K562 (cell line): ENCODE measurements around the gene ATXN1L. TPM values are rescaled to one million over a fixed set of nuclear protein-coding genes. Genes with fewer than 3 reads are reported as not detected.

Source experiments
- ATAC-seq: fragments of 200-7000 bp; cut with Tn5 transposase; 3 replicates; pipeline ENCODE4 v1.9.1; 2020; ENCODE audit warnings: moderate library complexity
- BruUV-seq: library from RNA; stranded (reverse); fragments of 400-500 nt; replicated peaks from 2 replicates; lab custom pipeline; 2021; lab: Mats Ljungman, UMichigan
- CTCF ChIA-PET: fragments of 300-600 bp; formaldehyde crosslinking; extraction: SDS; loops from one replicate; lab custom pipeline; 2021; ENCODE audit warnings: low intra/inter-chr PET ratio; lab: Yijun Ruan, JAX
- POLR2A ChIA-PET: fragments of 300-600, 350-650 bp; sonication (Branson Sonifier 250); formaldehyde crosslinking; extraction: SDS; loops from one replicate; lab custom pipeline; 2021; ENCODE audit warnings: antibody characterized with exemption, inconsistent platforms; lab: Yijun Ruan, JAX
- DNase-seq, 4 experiments: peaks; one replicate each; pipeline versions ENCODE4 v3.0.0 to v3.0.0-alpha.2; 2011 to 2018; ENCODE audit warnings: low spot score in 3 of 4, mixed read lengths in 3 of 4; ENCODE audit errors: extremely low read depth in 1 of 4
- FAIRE-seq: peaks from 2 replicates; lab custom pipeline; 2011; peaks lifted over from hg19 to GRCh38; lab: Jason Lieb, UNC
- H2AFZ ChIP-seq: 2 replicates; pipeline ENCODE4 v1.6.0; 2011; ENCODE audit warnings: low read depth, low read length, control low read depth, inconsistent platforms
- H3K27ac ChIP-seq: fragments of 200-600 bp; 3 replicates; pipeline ENCODE4 v1.8.0; 2011; ENCODE audit warnings: low read depth, mild to moderate bottlenecking, control low read depth, inconsistent platforms, low read length, moderate library complexity, mixed read lengths; ENCODE audit errors: extremely low read depth
- H3K27me3 ChIP-seq, 2 experiments: fragments of 300-600 bp in 1 of 2; 2 replicates in 1 of 2; 3 replicates in 1 of 2; pipeline versions ENCODE4 v1.6.0 to v1.8.0; 2011; ENCODE audit warnings: inconsistent platforms in 2 of 2, low read length in 2 of 2, mild to moderate bottlenecking in 1 of 2, mixed read lengths in 1 of 2, moderate library complexity in 1 of 2; ENCODE audit not compliant: control insufficient read depth in 2 of 2, insufficient read depth in 2 of 2
- H3K36me3 ChIP-seq: fragments of 300-600 bp; 3 replicates; pipeline ENCODE4 v1.8.0; 2011; ENCODE audit warnings: mild to moderate bottlenecking, low read length, inconsistent platforms; ENCODE audit not compliant: control insufficient read depth, insufficient read depth
- H3K4me1 ChIP-seq, 2 experiments: fragments of 200-600 bp in 1 of 2; replicated peaks in 1 of 2; 2 replicates in 1 of 2; 3 replicates in 1 of 2; pipeline versions ENCODE4 v1.5.1 to v1.8.0; 2011; ENCODE audit warnings: inconsistent platforms in 2 of 2, low read length in 2 of 2, mild to moderate bottlenecking in 1 of 2, mixed read lengths in 1 of 2, moderate library complexity in 1 of 2; ENCODE audit not compliant: control insufficient read depth in 2 of 2, insufficient read depth in 2 of 2
- H3K4me2 ChIP-seq: 2 replicates; pipeline ENCODE4 v1.6.1; 2011; ENCODE audit warnings: low read length, control low read depth, inconsistent platforms, mixed read lengths; ENCODE audit not compliant: insufficient read depth
- H3K4me3 ChIP-seq: fragments of 200-600 bp; sonication (generic), shearing (Covaris generic); 2 replicates; pipeline ENCODE4 v1.5.1; 2016; ENCODE audit warnings: control low read depth, inconsistent platforms
- H3K79me2 ChIP-seq: fragments of 200-600 bp; 3 replicates; pipeline ENCODE4 v1.8.0; 2011; ENCODE audit warnings: low read length, inconsistent platforms; ENCODE audit not compliant: control insufficient read depth, insufficient read depth
- H3K9ac ChIP-seq, 2 experiments: 2 replicates each; pipeline versions ENCODE4 v1.6.0 to v1.6.1; 2011; ENCODE audit warnings: low read depth in 2 of 2, low read length in 2 of 2, control low read depth in 1 of 2, inconsistent platforms in 1 of 2, mild to moderate bottlenecking in 1 of 2, mixed read lengths in 1 of 2; ENCODE audit not compliant: insufficient read depth in 1 of 2
- H3K9me1 ChIP-seq: one replicate; pipeline ENCODE4 v1.6.0; 2011; ENCODE audit warnings: inconsistent platforms, mild to moderate bottlenecking, low read length, moderate library complexity; ENCODE audit not compliant: control insufficient read depth, insufficient read depth
- H3K9me3 ChIP-seq: replicated peaks from 2 replicates; pipeline ENCODE4 v1.5.1; 2011; ENCODE audit warnings: low read depth, low read length, inconsistent platforms; ENCODE audit not compliant: control insufficient read depth, insufficient read depth
- H4K20me1 ChIP-seq: replicated peaks from 2 replicates; pipeline ENCODE4 v1.6.1; 2011; ENCODE audit warnings: low read length, inconsistent platforms, mixed read lengths; ENCODE audit not compliant: control insufficient read depth, insufficient read depth
- CREB1 ChIP-seq, 2 experiments: sonication (generic) in 1 of 2; formaldehyde crosslinking in 1 of 2; IDR thresholded peaks; 2 replicates each; pipeline versions ENCODE4 v1.6.1 to v1.8.0; 2012 to 2022; ENCODE audit warnings: inconsistent platforms in 1 of 2, mild to moderate bottlenecking in 1 of 2, missing genetic modification reagents in 1 of 2, moderate library complexity in 1 of 2
- CXXC5 ChIP-seq: fragments of 250-450 bp; sonication (Bioruptor Pico); IDR thresholded peaks from 2 replicates; pipeline ENCODE4 v1.8.0; 2022; ENCODE audit warnings: inconsistent platforms, mild to moderate bottlenecking, moderate library complexity
- DIDO1 ChIP-seq: fragments of 450-650 bp; IDR thresholded peaks from 2 replicates; pipeline ENCODE4 v1.6.1; 2016; ENCODE audit warnings: low read depth, missing biosample characterization, missing genetic modification characterization
- DNMT1 ChIP-seq: fragments of 450-650 bp; IDR thresholded peaks from 2 replicates; pipeline ENCODE4 v1.6.1; 2016; ENCODE audit warnings: antibody characterized with exemption, mild to moderate bottlenecking
- ETS1 ChIP-seq: conservative IDR thresholded peaks from 2 replicates; pipeline ENCODE4 v1.6.1; 2011; ENCODE audit warnings: low read depth, mild to moderate bottlenecking, low read length; ENCODE audit not compliant: control insufficient read depth
- FOSL1 ChIP-seq: fragments of 200-800 bp; sonication (Bioruptor generic); conservative IDR thresholded peaks from 2 replicates; pipeline ENCODE4 v1.6.1; 2016; ENCODE audit warnings: missing genetic modification characterization, missing compliant biosample characterization
- GTF2A2 ChIP-seq: IDR thresholded peaks from 2 replicates; pipeline ENCODE4 v1.6.1; 2016; ENCODE audit warnings: mild to moderate bottlenecking, missing genetic modification characterization, missing compliant biosample characterization
- KLF6 ChIP-seq: fragments of 250-450 bp; sonication (Bioruptor Pico); IDR thresholded peaks from 2 replicates; pipeline ENCODE4 v1.4.0; 2020; ENCODE audit warnings: mild to moderate bottlenecking, moderate library complexity, borderline replicate concordance
- L3MBTL2 ChIP-seq: fragments of 450-650 bp; IDR thresholded peaks from 2 replicates; pipeline ENCODE4 v1.6.1; 2016; ENCODE audit warnings: mild to moderate bottlenecking, moderate library complexity
- MYBL2 ChIP-seq, 2 experiments: fragments of 450-650 bp in 1 of 2; sonication (generic) in 1 of 2; formaldehyde crosslinking in 1 of 2; IDR thresholded peaks; 2 replicates each; pipeline versions ENCODE4 v1.6.1 to v1.8.1; 2017 to 2022; ENCODE audit warnings: borderline replicate concordance in 1 of 2, inconsistent platforms in 1 of 2, low read depth in 1 of 2, mild to moderate bottlenecking in 1 of 2, missing genetic modification reagents in 1 of 2, moderate library complexity in 1 of 2
- MYC ChIP-seq, 2 experiments: fragments of 250-450 bp in 1 of 2; sonication (Bioruptor Pico) in 1 of 2; IDR thresholded peaks; 2 replicates each; pipeline versions ENCODE4 v1.5.1 to v1.6.1; 2012 to 2021; ENCODE audit warnings: low read depth in 2 of 2, borderline replicate concordance in 1 of 2, improper control_type of control experiment in 1 of 2, low read length in 1 of 2, mild to moderate bottlenecking in 1 of 2, moderate library complexity in 1 of 2
- NCOR1 ChIP-seq: fragments of 450-650 bp; IDR thresholded peaks from 2 replicates; pipeline ENCODE4 v1.6.1; 2016; ENCODE audit warnings: mild to moderate bottlenecking, moderate library complexity
- NEUROD1 ChIP-seq: fragments of 150-350 bp; IDR thresholded peaks from 2 replicates; pipeline ENCODE4 v1.6.1; 2014; ENCODE audit warnings: borderline replicate concordance, low read length, low read depth; ENCODE audit not compliant: partially characterized antibody
- NFRKB ChIP-seq: fragments of 450-650 bp; IDR thresholded peaks from 2 replicates; pipeline ENCODE4 v1.6.1; 2016; ENCODE audit warnings: low read depth
- NR2C2 ChIP-seq, 2 experiments: fragments of 200-800 bp in 1 of 2; sonication (Bioruptor generic) in 1 of 2; sonication (generic) in 1 of 2; formaldehyde crosslinking in 1 of 2; IDR thresholded peaks; 2 replicates each; pipeline versions ENCODE4 v1.6.1 to v1.8.0; 2016 to 2022; ENCODE audit warnings: mild to moderate bottlenecking in 1 of 2, missing compliant biosample characterization in 1 of 2, missing genetic modification characterization in 1 of 2, missing genetic modification reagents in 1 of 2
- TAF1 ChIP-seq: IDR thresholded peaks from 2 replicates; pipeline ENCODE4 v1.6.1; 2011; ENCODE audit warnings: mild to moderate bottlenecking, low read length, moderate library complexity; ENCODE audit not compliant: insufficient read depth, control insufficient read depth, severe bottlenecking; ENCODE audit errors: extremely low read depth
- XRCC4 ChIP-seq: IDR thresholded peaks from one replicate; pipeline ENCODE4 v1.6.1; 2011; ENCODE audit not compliant: insufficient read depth, insufficient read length; ENCODE audit errors: extremely low read depth
- ZBTB7A ChIP-seq: IDR thresholded peaks from 2 replicates; pipeline ENCODE4 v1.6.1; 2011; ENCODE audit warnings: low read depth, mild to moderate bottlenecking, low read length, moderate library complexity, borderline replicate concordance; ENCODE audit not compliant: control insufficient read depth
- WGBS: fragments of 100-300 bp; shearing (Covaris generic); methylation state at CpG from one replicate; pipeline ENCODE4 v1.1.6; 2016; ENCODE audit warnings: low coverage, mixed read lengths; ENCODE audit not compliant: insufficient coverage; ENCODE audit errors: missing lambda C conversion rate; 5-methylcytosine and 5-hydroxymethylcytosine counted together
- in situ Hi-C: fragments of 300-500 bp; cut with MboI; formaldehyde crosslinking; loops from 4 replicates; pipeline ENCODE4 v1.15.0; 2018; ENCODE audit warnings: inconsistent platforms, mixed read lengths
- intact Hi-C: fragments of 100-400 bp; cut with micrococcal nuclease; formaldehyde crosslinking; loops from 2 replicates; pipeline ENCODE4 v1.14.2; 2022
- polyA plus RNA-seq, 8 experiments: library from polyadenylated mRNA; depleted of rRNA in 4 of 8; stranded (reverse) in 5 of 8; unstranded in 3 of 8; fragments of >200 nt; fragmentation: Nextera tagmentation in 2 of 8; fragmentation: Illumina TruSeq in 1 of 8; extraction: Ambion mirVana in 2 of 8; extraction: Trizol in 1 of 8; gene quantifications; 2 replicates each; pipeline versions ENCODE4 v1.2.1 to v1.2.3, GENCODE V29; 2011 to 2014; ENCODE audit warnings: inconsistent platforms in 1 of 8, missing spikeins in 1 of 8
- total RNA-seq, 7 experiments: library from RNA; depleted of rRNA in 6 of 7; stranded (reverse); fragments of >200 nt in 6 of 7; fragmentation: Illumina TruSeq in 2 of 7; extraction: Trizol in 2 of 7; gene quantifications; 2 replicates each; pipeline versions ENCODE4 v1.2.1 to v1.2.3, GENCODE V29; 2011 to 2021; ENCODE audit warnings: low replicate concordance in 1 of 7

Gene ATXN1L
- total and polyA plus RNA-seq, 9 of the 15 experiments (the other 6 are each of a cell fraction or from before 2014, with no cell fraction given), result 1.4 to 11.3 (median 9.3) TPM

DNA sequence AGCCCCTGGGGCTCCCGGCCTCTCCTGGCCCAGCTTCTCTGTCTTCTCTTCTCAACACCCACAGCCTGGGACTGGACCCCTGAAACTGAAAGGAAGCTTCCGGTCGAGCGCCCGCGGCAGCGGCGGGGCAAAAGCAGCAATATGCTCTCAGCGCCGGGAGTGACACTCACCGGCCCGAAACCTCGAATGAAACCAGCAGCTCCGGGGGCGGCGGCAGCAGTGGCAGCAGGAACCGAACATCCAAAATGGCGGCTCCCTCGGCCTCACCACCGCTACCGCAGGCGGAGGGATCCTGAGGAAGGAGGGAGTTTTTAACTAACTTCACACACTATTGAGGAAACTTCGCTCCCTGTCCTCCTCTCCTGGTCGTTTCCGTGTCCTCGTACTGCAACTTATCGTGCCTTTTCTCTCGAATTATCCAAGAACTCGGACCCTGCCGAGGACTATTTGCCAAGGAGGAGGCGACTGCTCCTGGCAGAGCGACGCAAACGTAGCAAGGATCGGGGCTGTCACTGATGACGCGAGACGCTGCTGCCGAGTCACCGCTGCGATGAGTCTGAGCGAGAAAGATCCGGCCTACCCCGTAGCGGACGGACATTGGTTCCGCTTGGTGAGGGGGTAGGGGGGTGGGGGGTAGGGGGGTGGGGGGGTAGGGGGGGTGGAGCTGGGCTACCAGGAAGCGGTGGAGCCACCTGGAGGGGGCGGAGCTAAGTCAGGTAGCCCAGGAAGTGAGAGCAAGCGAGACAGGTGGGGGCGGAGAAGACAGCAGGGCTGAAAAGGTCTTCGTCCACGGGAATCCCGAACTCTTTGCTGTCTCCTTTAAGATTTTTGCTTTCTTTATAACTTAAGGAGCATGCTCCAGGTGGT, 37.0 kb upstream of the ATXN1L start, which contains the start of gene AP1G1:
TSS of gene AP1G1 (minus strand) at position 242 of the 867 bp plus-strand sequence. CDS start 19,355 bp downstream, outside the sequence.
- POLR2A ChIA-PET, result interaction anchor here (0.5 to 3.3 kb wide), 19 partner anchors 8 to 398 kb away, joined by 3 to 25 read pairs (median 3); no protein-coding TSS in a partner anchor
- peak; percentile 96 to 98 (median 97) for DNase-seq
- no peaks in the 10 kb centered on the region for H3K9me3 ChIP-seq
- peak; percentile 95 for FAIRE-seq
- peak within 1 kb of the TSS; percentile 96 to 99 for H3K9ac ChIP-seq
- peak within 1 kb of the TSS; percentile 99 for H2AFZ ChIP-seq
- no peaks in the 10 kb centered on the region; the same call in none of the 2 replicates for H4K20me1 ChIP-seq
- no peaks in the 10 kb centered on the region; a peak in 1 of 5 replicates for H3K27me3 ChIP-seq
- peak within 1 kb of the TSS; percentile 68 for H3K4me3 ChIP-seq
- peaks cover 20% of the 10 kb centered on the region; the same call in 2 of the 3 replicates for H3K36me3 ChIP-seq
- intact Hi-C loops, result loop anchor here (2.0 to 5.0 kb wide), 2 partner anchors 18 to 38 kb away; partner anchors contain the start of gene ATXN1L
- peak within 1 kb of the TSS; percentile 100 for H3K27ac ChIP-seq
- in situ Hi-C loops, result no loop called here
- H3K79me2 ChIP-seq, result peaks cover 49% of the 10 kb centered on the region
- under 1% methylated on average over 51 of the region's 54 CpGs for WGBS
- no peaks in the 10 kb centered on the region for H3K9me1 ChIP-seq
- H3K4me1 ChIP-seq, result peaks cover 4 to 8% of the 10 kb centered on the region in 2 experiments; a peak in 4 of 5 replicates
- CTCF ChIA-PET, result no interaction called here
- peak within 1 kb of the TSS; percentile 99 for H3K4me2 ChIP-seq
- ATAC-seq, result peak; percentile 93
- TSS peak; percentile 67 for BruUV-seq
- no peak for TF ChIP-seq XRCC4
- TF ChIP-seq ETS1, result peak; percentile 68; the same call in 1 of the 2 replicates
- TF ChIP-seq TAF1, result peak; percentile 88
- TF ChIP-seq CXXC5, result peak; percentile 99
- peak; percentile 8; the same call in 1 of the 2 replicates for TF ChIP-seq MYC (IDR thresholded peaks at IDR 0.05; ENCODE audit: low read depth, low read length)
- TF ChIP-seq MYC (CRISPR knock-in tag; IDR thresholded peaks at IDR 0.05; ENCODE audit: borderline replicate concordance, low read depth), result peak; percentile 91; the same call in 1 of the 2 replicates
- peak; percentile 100 for TF ChIP-seq NFRKB
- peak; percentile 65; the same call in 1 of the 2 replicates for TF ChIP-seq L3MBTL2
- TF ChIP-seq KLF6 (CRISPR knock-in tag), result no peak
- TF ChIP-seq NEUROD1, result no peak
- TF ChIP-seq ZBTB7A, result peak; percentile 68; the same call in 1 of the 2 replicates
- TF ChIP-seq GTF2A2 (tag), result peak; percentile 87
- TF ChIP-seq NR2C2 (CRISPR knock-in tag; IDR thresholded peaks at IDR 0.05), result no peak
- TF ChIP-seq NR2C2 (tag; IDR thresholded peaks at IDR 0.05), result peak; percentile 61; the same call in 1 of the 2 replicates
- 0 out of 2 replicates have a peak, but pooled peaks have one; percentile 81 for TF ChIP-seq DNMT1
- TF ChIP-seq NCOR1, result 0 out of 2 replicates have a peak, but pooled peaks have one; percentile 24
- TF ChIP-seq CREB1 (IDR thresholded peaks at IDR 0.05), result peak; percentile 98
- peak; percentile 98 for TF ChIP-seq CREB1 (CRISPR knock-in tag; IDR thresholded peaks at IDR 0.05)
- TF ChIP-seq DIDO1 (tag), result peak; percentile 100
- peak; percentile 79 for TF ChIP-seq FOSL1 (tag)
- peak; percentile 54 for TF ChIP-seq MYBL2 (IDR thresholded peaks at IDR 0.05; ENCODE audit: low read depth)
- TF ChIP-seq MYBL2 (CRISPR knock-in tag; IDR thresholded peaks at IDR 0.05; ENCODE audit: borderline replicate concordance), result no peak
